ENCODE data around the gene KRTAP5-5. TPM values are rescaled to one million over a fixed set of nuclear protein-coding genes. Genes with fewer than 3 reads are reported as not detected.

Gene KRTAP5-5
- total RNA-seq, 1 experiment from 2014 or later: not detected

GRCh38 chr11:1673446-1674172 is 44.0 kb downstream of the KRTAP5-5 start:
- Histone ChIP-seq H3K27me3 (replicated peaks; ENCODE audit: insufficient read depth, low read depth, low read length, poor library complexity) (peaks cover 73% of the 10 kb centered on the region), H3K9me3 (ENCODE audit: low read depth, low read length, poor library complexity, severe bottlenecking) (no peaks in the 10 kb centered on the region)
- POLR2A ChIA-PET (ENCODE audit: low non-redundant PET): no interaction called here

GRCh38 chr11:1674173-1675131 is 44.9 kb downstream of the KRTAP5-5 start:
- POLR2A ChIA-PET (ENCODE audit: low non-redundant PET): no interaction called here
- Histone ChIP-seq H3K36me3 (ENCODE audit: insufficient read depth, low read length, poor library complexity, severe bottlenecking) (no peaks in the 10 kb centered on the region), H3K27me3 (replicated peaks; ENCODE audit: insufficient read depth, low read depth, low read length, poor library complexity) (peaks cover 65% of the 10 kb centered on the region), H3K4me1 (ENCODE audit: insufficient read depth, low read length, poor library complexity, severe bottlenecking) (no peaks in the 10 kb centered on the region), H3K4me3 (ENCODE audit: low read depth, low read length, poor library complexity, severe bottlenecking) (no peak overlapping the region), H3K9me3 (ENCODE audit: low read depth, low read length, poor library complexity, severe bottlenecking) (no peaks in the 10 kb centered on the region), H3K27ac (ENCODE audit: low read depth, low read length, poor library complexity, severe bottlenecking) (no peak overlapping the region)
- TF ChIP-seq CTCF (conservative IDR thresholded peaks at IDR 0.05; ENCODE audit: low read depth, low read length) (no peak), EZH2 (IDR thresholded peaks at IDR 0.05; ENCODE audit: borderline replicate concordance, low read depth, low read length, poor library complexity, severe bottlenecking) (no peak)
- no TSS peak for BruUV-seq (replicated peaks)
- DNase-seq (ENCODE audit: low spot score): no peak
- CTCF ChIA-PET: no interaction called here
- intact Hi-C loops (cut with micrococcal nuclease; ENCODE audit: unreplicated experiment): no loop called here

More at GRCh38 chr11:1673446-1674172, 44.0 kb downstream of the KRTAP5-5 start:
- no peak for TF ChIP-seq EZH2 (IDR thresholded peaks at IDR 0.05; ENCODE audit: borderline replicate concordance, low read depth, low read length, poor library complexity, severe bottlenecking)
- TF ChIP-seq CTCF (conservative IDR thresholded peaks at IDR 0.05; ENCODE audit: low read depth, low read length): no peak
- CTCF ChIA-PET: no interaction called here
- Histone ChIP-seq H3K4me1 (ENCODE audit: insufficient read depth, low read length, poor library complexity, severe bottlenecking) (no peaks in the 10 kb centered on the region), H3K36me3 (ENCODE audit: insufficient read depth, low read length, poor library complexity, severe bottlenecking) (no peaks in the 10 kb centered on the region), H3K4me3 (ENCODE audit: low read depth, low read length, poor library complexity, severe bottlenecking) (no peak overlapping the region), H3K27ac (ENCODE audit: low read depth, low read length, poor library complexity, severe bottlenecking) (no peak overlapping the region)
- DNase-seq (ENCODE audit: low spot score): no peak
- BruUV-seq (replicated peaks): no TSS peak
- intact Hi-C loops (cut with micrococcal nuclease; ENCODE audit: unreplicated experiment): no loop called here

GRCh38 chr11:1675536-1676228 is 46.1 kb downstream of the KRTAP5-5 start:
- intact Hi-C loops (cut with micrococcal nuclease; ENCODE audit: unreplicated experiment): no loop called here
- Histone ChIP-seq H3K27me3 (replicated peaks; ENCODE audit: insufficient read depth, low read depth, low read length, poor library complexity) (peaks cover 56% of the 10 kb centered on the region), H3K36me3 (ENCODE audit: insufficient read depth, low read length, poor library complexity, severe bottlenecking) (no peaks in the 10 kb centered on the region), H3K9me3 (ENCODE audit: low read depth, low read length, poor library complexity, severe bottlenecking) (no peaks in the 10 kb centered on the region), H3K4me1 (ENCODE audit: insufficient read depth, low read length, poor library complexity, severe bottlenecking) (no peaks in the 10 kb centered on the region), H3K4me3 (ENCODE audit: low read depth, low read length, poor library complexity, severe bottlenecking) (no peak overlapping the region), H3K27ac (ENCODE audit: low read depth, low read length, poor library complexity, severe bottlenecking) (no peak overlapping the region)
- no peak for DNase-seq (ENCODE audit: low spot score)
- ChIA-PET POLR2A (ENCODE audit: low non-redundant PET) (no interaction called here), CTCF (no interaction called here)
- TF ChIP-seq EZH2 (IDR thresholded peaks at IDR 0.05; ENCODE audit: borderline replicate concordance, low read depth, low read length, poor library complexity, severe bottlenecking) (no peak), CTCF (conservative IDR thresholded peaks at IDR 0.05; ENCODE audit: low read depth, low read length) (no peak)
- no TSS peak for BruUV-seq (replicated peaks)

Data from A673 (cell line).